Skeletal muscle tissue (tissue), 4 donors: ENCODE measurements around the gene CALHM1. TPM values are rescaled to one million over a fixed set of nuclear protein-coding genes. Genes with fewer than 3 reads are reported as not detected.
"Not testable (repeated sequence)": the region's sequence is repeated elsewhere in the genome, so short reads cannot be mapped to it uniquely, and the experiment has no call there.

Experiments used
- H3K27ac ChIP-seq: one replicate; pipeline ENCODE4 v1.7.0; 2013; ENCODE audit warnings: mild to moderate bottlenecking, low read depth, low read length, inconsistent platforms
- H3K27me3 ChIP-seq, 3 donors: one replicate each; pipeline ENCODE4 v1.7.0; 2013; ENCODE audit warnings: low read length in 3 of 3; ENCODE audit not compliant: control insufficient read depth in 3 of 3, insufficient read depth in 3 of 3
- H3K36me3 ChIP-seq, 3 donors: one replicate each; pipeline ENCODE4 v1.7.0; 2013; ENCODE audit warnings: low read length in 3 of 3; ENCODE audit not compliant: control insufficient read depth in 3 of 3, insufficient read depth in 3 of 3
- H3K4me1 ChIP-seq, 3 donors: one replicate each; pipeline ENCODE4 v1.7.0; 2013; ENCODE audit warnings: low read length in 3 of 3, mild to moderate bottlenecking in 3 of 3; ENCODE audit not compliant: control insufficient read depth in 3 of 3, insufficient read depth in 3 of 3
- H3K4me3 ChIP-seq, 3 donors: one replicate each; pipeline ENCODE4 v1.7.0; 2013; ENCODE audit warnings: low read length in 3 of 3
- H3K9ac ChIP-seq, 3 donors: one replicate each; pipeline ENCODE4 v1.7.0; 2013; ENCODE audit warnings: low read length in 3 of 3, mild to moderate bottlenecking in 3 of 3, moderate library complexity in 2 of 3, low read depth in 1 of 3
- H3K9me3 ChIP-seq, 3 donors: one replicate each; pipeline ENCODE4 v1.7.0; 2013; ENCODE audit warnings: low read length in 3 of 3; ENCODE audit not compliant: control insufficient read depth in 3 of 3
- total RNA-seq: library from RNA; depleted of rRNA; stranded (reverse); fragments of >200 nt; gene quantifications from one replicate; pipeline ENCODE4 v1.2.3, GENCODE V29; 2014
- donor health status: Osteomylitis.

CALHM1 gene
- total RNA-seq, 1 donor from 2014 or later, result not detected

DNA sequence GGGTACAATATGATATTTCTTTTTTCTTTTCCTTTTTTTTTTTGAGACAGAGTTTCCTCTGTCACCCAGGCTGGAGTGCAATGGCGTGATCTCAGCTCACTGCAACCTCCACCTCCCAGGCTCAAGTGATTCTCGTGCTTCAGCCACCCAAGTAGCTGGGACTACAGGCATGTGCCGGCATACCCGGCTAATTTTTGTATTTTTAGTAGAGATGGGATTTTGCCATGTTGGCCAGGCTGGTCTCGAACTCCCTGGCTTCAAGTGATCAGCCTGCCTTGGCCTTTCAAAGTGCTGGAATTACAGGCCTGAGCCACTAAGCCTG, 41.6 kb downstream of the CALHM1 start:
- not testable (repeated sequence) for H3K9me3 ChIP-seq, H3K27me3 ChIP-seq, H3K9ac ChIP-seq, H3K4me1 ChIP-seq, H3K4me3 ChIP-seq, H3K27ac ChIP-seq
- peaks cover 75 to 85% (median 84%) of the 10 kb centered on the region in 3 donors for H3K36me3 ChIP-seq

DNA sequence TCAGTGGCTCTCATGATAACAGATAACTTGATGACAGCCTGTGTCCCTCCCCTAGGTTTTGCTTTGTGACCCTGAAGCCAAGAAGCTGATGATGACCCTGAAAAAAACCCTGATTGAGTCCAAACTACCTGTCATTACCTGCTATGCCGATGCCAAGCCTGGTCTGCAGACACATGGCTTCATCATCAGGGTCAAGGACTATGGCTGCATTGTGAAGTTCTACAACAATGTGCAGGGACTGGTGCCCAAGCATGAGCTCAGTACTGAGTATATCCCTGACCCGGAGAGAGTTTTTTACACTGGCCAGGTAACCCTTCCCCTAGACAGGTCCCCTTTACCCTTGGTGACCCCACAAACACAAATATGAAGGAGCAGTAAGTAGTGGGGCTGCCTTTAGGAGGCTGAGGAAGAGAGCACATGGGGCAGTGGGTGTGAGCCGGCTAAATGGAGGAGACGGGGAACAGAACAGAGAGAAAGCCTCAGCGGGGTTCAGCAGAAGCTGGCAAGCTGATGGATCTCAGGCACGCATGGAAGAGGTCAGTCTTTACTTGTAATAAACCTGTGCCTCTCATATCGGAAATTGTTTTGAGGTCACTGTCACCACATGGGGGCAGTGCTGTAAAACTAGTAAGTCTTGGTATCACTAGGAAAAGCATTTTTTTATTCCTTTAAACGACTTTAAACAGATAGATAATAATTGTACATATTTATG, 42.1 kb downstream of the CALHM1 start:
- Histone ChIP-seq H3K4me1 (no peaks in the 10 kb centered on the region), H3K9me3 (no peaks in the 10 kb centered on the region), H3K27me3 (no peaks in the 10 kb centered on the region), H3K4me3 (no peak overlapping the region), H3K36me3 (peaks cover 73 to 88% (median 85%) of the 10 kb centered on the region in 3 donors), H3K27ac (no peak overlapping the region), H3K9ac (no peak overlapping the region)

DNA sequence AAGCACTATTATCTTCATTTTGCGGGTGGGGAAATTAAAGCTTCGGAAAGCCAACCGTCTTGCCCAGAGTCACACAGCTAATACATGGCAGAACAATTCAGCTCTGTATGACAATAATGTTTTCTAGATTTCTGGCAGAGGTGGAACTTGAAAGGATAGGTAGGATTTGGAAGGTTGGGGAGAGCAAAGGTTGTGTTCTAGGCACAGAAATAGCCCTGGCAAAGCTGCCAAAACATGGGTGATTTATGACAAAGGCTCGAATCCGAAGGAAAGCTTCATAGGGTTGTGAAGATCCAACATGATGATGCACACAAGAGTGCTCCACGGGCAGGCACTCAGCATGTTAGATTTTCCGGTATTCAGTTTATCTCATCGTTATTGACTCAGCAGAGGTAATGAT, 43.1 kb downstream of the CALHM1 start:
- H3K9ac ChIP-seq, result no peak overlapping the region
- no peaks in the 10 kb centered on the region for H3K9me3 ChIP-seq
- H3K4me1 ChIP-seq, result no peaks in the 10 kb centered on the region
- no peak overlapping the region for H3K27ac ChIP-seq
- H3K36me3 ChIP-seq, result peaks cover 69 to 89% (median 85%) of the 10 kb centered on the region in 3 donors
- H3K4me3 ChIP-seq, result no peak overlapping the region
- H3K27me3 ChIP-seq, result no peaks in the 10 kb centered on the region

DNA sequence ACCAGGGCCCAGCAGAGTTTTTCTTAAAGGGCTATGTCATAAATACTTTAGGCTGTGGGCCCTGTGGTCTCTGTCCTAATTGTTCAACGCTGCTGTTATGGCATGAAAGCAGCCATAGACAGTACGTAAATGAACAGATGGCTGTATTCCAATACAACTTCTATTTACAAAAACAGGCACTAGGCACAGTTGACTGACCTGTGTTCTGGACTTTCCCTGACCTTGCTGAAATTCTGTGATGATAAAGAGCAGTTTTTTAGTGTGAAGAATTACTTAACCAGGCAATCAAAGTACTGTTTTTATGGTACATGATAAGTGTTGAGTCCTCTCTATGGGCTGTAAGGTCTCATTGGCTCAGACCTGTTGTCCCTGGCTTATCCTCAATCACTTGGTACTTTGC, 45.1 kb downstream of the CALHM1 start:
- Histone ChIP-seq H3K27ac (no peak overlapping the region), H3K9me3 (no peaks in the 10 kb centered on the region), H3K27me3 (no peaks in the 10 kb centered on the region), H3K36me3 (peaks cover 60 to 80% (median 77%) of the 10 kb centered on the region in 3 donors), H3K9ac (no peak overlapping the region), H3K4me3 (no peak overlapping the region), H3K4me1 (no peaks in the 10 kb centered on the region)

Other genes starting within 250 kb of the CALHM1 start
- gene RPEL1, start 213.0 kb downstream of the CALHM1 start, total RNA-seq, result not detected
- gene INA, start 181.8 kb downstream of the CALHM1 start, total RNA-seq, result not detected
- 9.4 TPM for gene PCGF6, start 107.8 kb downstream of the CALHM1 start, total RNA-seq
- 3.7 TPM for gene TAF5, start 90.9 kb downstream of the CALHM1 start, total RNA-seq
- gene ATP5MK, start 62.4 kb downstream of the CALHM1 start, total RNA-seq, result 292 TPM
- 24.5 TPM for gene PDCD11, start 62.3 kb downstream of the CALHM1 start, total RNA-seq
- gene CALHM2, start 6.5 kb downstream of the CALHM1 start, total RNA-seq, result 4.7 TPM
- not detected for gene CALHM3, start 20.3 kb upstream of the CALHM1 start, total RNA-seq
- 12.0 TPM for gene NEURL1, start 34.8 kb upstream of the CALHM1 start, total RNA-seq